ENCODE measurements around the gene POLR2F.

GRCh38 chr22:37951305-37951704 is 2.2 kb upstream of the POLR2F start:
- TF ChIP-seq FOXM1 (IDR thresholded peaks at IDR 0.05; ENCODE audit: borderline replicate concordance, low read depth) (no peak), MAX (IDR thresholded peaks at IDR 0.05) (no peak), TEAD4 (IDR thresholded peaks at IDR 0.05) (no peak), EP300 (IDR thresholded peaks at IDR 0.05; ENCODE audit: borderline replicate concordance) (no peak), TAF1 (IDR thresholded peaks at IDR 0.05; ENCODE audit: low read depth) (no peak), YY1 (IDR thresholded peaks at IDR 0.05; ENCODE audit: low read depth) (no peak), USF1 (IDR thresholded peaks at IDR 0.05) (no peak), EGR1 (IDR thresholded peaks at IDR 0.05) (no peak), RAD21 (IDR thresholded peaks at IDR 0.05; ENCODE audit: low read depth) (no peak), CEBPB (IDR thresholded peaks at IDR 0.05) (no peak), ZBTB7A (IDR thresholded peaks at IDR 0.05; ENCODE audit: low read depth) (no peak), REST (IDR thresholded peaks at IDR 0.05; ENCODE audit: low read depth) (no peak), TCF12 (IDR thresholded peaks at IDR 0.05; ENCODE audit: low read depth) (no peak)

Measured in Ishikawa (cell line).